PFSK-1 (cell line): ENCODE data around the gene HAUS6.

Source experiments
- FOXP2 ChIP-seq: optimal IDR thresholded peaks from 2 replicates; pipeline ENCODE3; 2011; ENCODE audit warnings: borderline replicate concordance, control low read depth, inconsistent platforms; ENCODE audit not compliant: insufficient read depth; ENCODE audit errors: extremely low read length, extremely low read depth
- POLR2AphosphoS5 ChIP-seq: IDR thresholded peaks from 2 replicates; pipeline ENCODE4 v1.6.1; 2012; ENCODE audit warnings: low read depth, mild to moderate bottlenecking, control low read depth, low read length, moderate library complexity
- SIN3A ChIP-seq: IDR thresholded peaks from 2 replicates; pipeline ENCODE4 v1.6.1; 2012; ENCODE audit warnings: mild to moderate bottlenecking, low read length, moderate library complexity, borderline replicate concordance; ENCODE audit not compliant: insufficient read depth
- TAF1 ChIP-seq: IDR thresholded peaks from 2 replicates; pipeline ENCODE4 v1.6.1; 2012; ENCODE audit warnings: low read length, control low read depth, borderline replicate concordance; ENCODE audit not compliant: insufficient read depth
- TF ChIP-seq, protein P1 (sequence below), 2 experiments: IDR thresholded peaks; 2 replicates each; pipeline versions ENCODE4 v1.6.1 to v1.8.0; 2011 to 2012; ENCODE audit warnings: low read depth in 2 of 2, low read length in 2 of 2, control low read depth in 1 of 2, inconsistent platforms in 1 of 2, mild to moderate bottlenecking in 1 of 2, moderate library complexity in 1 of 2; ENCODE audit not compliant: insufficient read depth in 1 of 2

DNA sequence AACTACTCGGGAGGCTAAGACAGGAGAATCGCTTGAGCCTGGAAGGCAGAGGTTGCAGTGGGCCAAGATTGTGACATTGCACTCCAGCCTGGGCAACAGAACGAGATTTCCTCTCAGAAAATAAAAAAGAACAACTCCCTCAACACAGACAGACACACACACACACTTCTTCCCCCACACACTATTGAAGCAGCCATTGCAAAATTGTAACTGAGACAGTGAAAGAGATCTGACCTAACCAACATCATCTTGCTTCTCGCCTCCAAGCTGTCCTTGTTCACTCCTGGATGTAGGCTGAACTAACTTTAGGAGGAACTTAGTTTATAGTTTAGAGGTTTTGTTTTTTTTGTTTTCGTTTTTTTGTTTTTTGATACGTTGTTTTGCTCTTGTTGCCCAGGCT is 37.6 kb upstream of the HAUS6 start:
- TF ChIP-seq POLR2AphosphoS5 (no peak), SIN3A (no peak), TAF1 (no peak), FOXP2 (no peak)
- TF ChIP-seq, protein P1, sequence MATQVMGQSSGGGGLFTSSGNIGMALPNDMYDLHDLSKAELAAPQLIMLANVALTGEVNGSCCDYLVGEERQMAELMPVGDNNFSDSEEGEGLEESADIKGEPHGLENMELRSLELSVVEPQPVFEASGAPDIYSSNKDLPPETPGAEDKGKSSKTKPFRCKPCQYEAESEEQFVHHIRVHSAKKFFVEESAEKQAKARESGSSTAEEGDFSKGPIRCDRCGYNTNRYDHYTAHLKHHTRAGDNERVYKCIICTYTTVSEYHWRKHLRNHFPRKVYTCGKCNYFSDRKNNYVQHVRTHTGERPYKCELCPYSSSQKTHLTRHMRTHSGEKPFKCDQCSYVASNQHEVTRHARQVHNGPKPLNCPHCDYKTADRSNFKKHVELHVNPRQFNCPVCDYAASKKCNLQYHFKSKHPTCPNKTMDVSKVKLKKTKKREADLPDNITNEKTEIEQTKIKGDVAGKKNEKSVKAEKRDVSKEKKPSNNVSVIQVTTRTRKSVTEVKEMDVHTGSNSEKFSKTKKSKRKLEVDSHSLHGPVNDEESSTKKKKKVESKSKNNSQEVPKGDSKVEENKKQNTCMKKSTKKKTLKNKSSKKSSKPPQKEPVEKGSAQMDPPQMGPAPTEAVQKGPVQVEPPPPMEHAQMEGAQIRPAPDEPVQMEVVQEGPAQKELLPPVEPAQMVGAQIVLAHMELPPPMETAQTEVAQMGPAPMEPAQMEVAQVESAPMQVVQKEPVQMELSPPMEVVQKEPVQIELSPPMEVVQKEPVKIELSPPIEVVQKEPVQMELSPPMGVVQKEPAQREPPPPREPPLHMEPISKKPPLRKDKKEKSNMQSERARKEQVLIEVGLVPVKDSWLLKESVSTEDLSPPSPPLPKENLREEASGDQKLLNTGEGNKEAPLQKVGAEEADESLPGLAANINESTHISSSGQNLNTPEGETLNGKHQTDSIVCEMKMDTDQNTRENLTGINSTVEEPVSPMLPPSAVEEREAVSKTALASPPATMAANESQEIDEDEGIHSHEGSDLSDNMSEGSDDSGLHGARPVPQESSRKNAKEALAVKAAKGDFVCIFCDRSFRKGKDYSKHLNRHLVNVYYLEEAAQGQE (IDR thresholded peaks at IDR 0.05; ENCODE audit: insufficient read depth in 1 of 2, low read depth in 2 of 2, low read length in 2 of 2): no peak
